Type B pancreatic cell (in vitro differentiated cells): ENCODE measurements around the gene LPIN1. TPM values are rescaled to one million over a fixed set of nuclear protein-coding genes. Genes with fewer than 3 reads are reported as not detected.
A peak's percentile ranks its signal among the peaks of the same experiment; 100 is the strongest.

Source experiments
- DNase-seq: peaks from one replicate; pipeline ENCODE4 v3.0.0; 2021; ENCODE audit warnings: mixed read lengths; ENCODE audit not compliant: unreplicated experiment; ENCODE audit errors: extremely low spot score
- H3K27ac Mint-ChIP-seq: 2 replicates; pipeline ENCODE4 v1.8.0; 2021; ENCODE audit warnings: mild to moderate bottlenecking, mixed read lengths
- H3K27me3 Mint-ChIP-seq: 2 replicates; pipeline ENCODE4 v1.8.0; 2021; ENCODE audit warnings: mixed read lengths
- H3K36me3 Mint-ChIP-seq: 2 replicates; pipeline ENCODE4 v1.8.0; 2021; ENCODE audit warnings: mixed read lengths
- H3K4me1 Mint-ChIP-seq: one replicate; pipeline ENCODE4 v1.8.0; 2021; ENCODE audit warnings: mixed read lengths; ENCODE audit not compliant: unreplicated experiment
- H3K4me3 Mint-ChIP-seq: 2 replicates; pipeline ENCODE4 v1.8.0; 2021; ENCODE audit warnings: mild to moderate bottlenecking, mixed read lengths
- H3K9me3 Mint-ChIP-seq: 2 replicates; pipeline ENCODE4 v1.8.0; 2021; ENCODE audit warnings: mixed read lengths
- CTCF ChIP-seq: fragments of 200-600 bp; sonication (generic); conservative IDR thresholded peaks from 2 replicates; pipeline ENCODE4 v1.5.0; 2021; ENCODE audit warnings: antibody characterized with exemption, mild to moderate bottlenecking
- total RNA-seq: library from RNA; stranded (reverse); gene quantifications from 2 replicates; pipeline ENCODE4 v1.2.1, GENCODE V29; 2021; ENCODE audit warnings: low replicate concordance

The LPIN1 gene
- total RNA-seq, 1 donor from 2014 or later, result 26.8 TPM

DNA sequence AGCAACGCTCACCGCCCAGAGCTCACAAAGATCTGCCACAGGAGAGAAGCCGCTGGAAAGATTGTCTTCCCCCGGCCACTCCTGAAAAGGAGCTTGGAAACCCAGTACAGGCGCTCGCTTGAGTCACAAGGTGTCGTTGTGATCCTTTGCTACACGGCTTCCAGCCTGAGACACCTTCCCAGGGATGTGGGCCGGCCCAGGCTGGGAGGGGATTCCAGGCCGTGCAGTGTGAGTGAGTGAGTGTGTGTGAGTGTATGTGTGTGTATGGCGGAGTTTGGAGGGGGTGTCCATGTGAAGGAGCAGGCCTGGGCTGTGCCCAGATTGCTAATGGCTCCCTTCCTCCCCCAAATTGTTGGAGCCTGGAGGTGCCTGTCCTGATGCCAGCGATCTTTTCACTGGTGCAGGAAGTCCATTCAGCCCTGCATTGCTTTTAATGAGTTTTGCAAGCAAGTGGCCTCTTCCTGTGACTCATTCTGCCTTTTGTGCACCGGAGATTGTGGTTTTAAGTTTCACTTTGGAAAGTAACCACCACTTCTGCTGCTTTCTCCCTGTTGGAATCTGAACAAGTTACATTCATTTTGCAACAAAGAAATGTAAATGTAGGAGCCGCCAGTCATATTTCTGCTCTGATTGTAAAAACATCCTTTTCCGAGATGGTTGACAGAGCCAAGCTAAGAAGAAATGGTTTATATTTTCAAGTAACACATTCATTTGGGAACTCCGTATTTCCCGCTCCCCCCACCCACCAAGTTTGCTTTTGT lies 83.7 kb downstream of the LPIN1 start:
- peak; percentile 87 for DNase-seq
- Mint-ChIP-seq H3K9me3 (peaks cover 14% of the 10 kb centered on the region), H3K36me3 (no peaks in the 10 kb centered on the region), H3K4me3 (peak overlapping the region; percentile 87), H3K27ac (peak overlapping the region; percentile 92), H3K27me3 (no peaks in the 10 kb centered on the region), H3K4me1 (peaks cover 28% of the 10 kb centered on the region)
- peak; percentile 50 for TF ChIP-seq CTCF

GRCh38 chr2:11830708-11831301 lies 84.4 kb downstream of the LPIN1 start:
- no peak for TF ChIP-seq CTCF
- H3K27me3 Mint-ChIP-seq, result no peaks in the 10 kb centered on the region
- peaks cover 18% of the 10 kb centered on the region for H3K9me3 Mint-ChIP-seq
- H3K4me1 Mint-ChIP-seq, result peaks cover 28% of the 10 kb centered on the region
- DNase-seq, result no peak
- H3K4me3 Mint-ChIP-seq, result peak overlapping the region; percentile 87
- no peaks in the 10 kb centered on the region for H3K36me3 Mint-ChIP-seq
- H3K27ac Mint-ChIP-seq, result peak overlapping the region; percentile 92

GRCh38 chr2:11831415-11831814 lies 85.0 kb downstream of the LPIN1 start:
- TF ChIP-seq CTCF, result no peak
- no peaks in the 10 kb centered on the region for H3K27me3 Mint-ChIP-seq
- H3K4me1 Mint-ChIP-seq, result peaks cover 28% of the 10 kb centered on the region
- no peak for DNase-seq
- H3K4me3 Mint-ChIP-seq, result no peak overlapping the region
- no peak overlapping the region for H3K27ac Mint-ChIP-seq
- H3K36me3 Mint-ChIP-seq, result no peaks in the 10 kb centered on the region
- H3K9me3 Mint-ChIP-seq, result peaks cover 18% of the 10 kb centered on the region

GRCh38 chr2:11832531-11832930 lies 86.1 kb downstream of the LPIN1 start:
- Mint-ChIP-seq H3K27ac (no peak overlapping the region), H3K9me3 (peaks cover 18% of the 10 kb centered on the region), H3K4me3 (no peak overlapping the region), H3K4me1 (peaks cover 28% of the 10 kb centered on the region), H3K36me3 (no peaks in the 10 kb centered on the region), H3K27me3 (peaks cover under 1% of the 10 kb centered on the region)
- no peak for TF ChIP-seq CTCF
- DNase-seq, result no peak

- H3K4me3 Mint-ChIP-seq, result no peak overlapping the region
- H3K27ac Mint-ChIP-seq, result no peak overlapping the region
- peaks cover 4% of the 10 kb centered on the region for H3K27me3 Mint-ChIP-seq
- no peak for DNase-seq
- peaks cover 18% of the 10 kb centered on the region for H3K9me3 Mint-ChIP-seq
- H3K36me3 Mint-ChIP-seq, result no peaks in the 10 kb centered on the region
- peaks cover 28% of the 10 kb centered on the region for H3K4me1 Mint-ChIP-seq
- TF ChIP-seq CTCF, result no peak
Observed at GRCh38 chr2:11833601-11834000, 87.2 kb downstream of the LPIN1 start.
